Stimulated activated memory B cell treated with anti-CD40 and anti-IgM and Interleukin-4, amounts not matched to agents 10 μg/mL and 1 μg/mL and 100 μg/mL, for 72 hours (primary cell): ENCODE measurements around the gene DUS2.
A peak's percentile ranks its signal among the peaks of the same experiment; 100 is the strongest.

Experiments used
- ATAC-seq: fragments of 150-1000 bp; cut with Tn5 transposase; 2 replicates; pipeline ENCODE4 v1.10.0; 2021
- H3K27ac Mint-ChIP-seq: one replicate; pipeline ENCODE4 v1.8.0; 2022; ENCODE audit warnings: mild to moderate bottlenecking, mixed read lengths
- H3K27me3 Mint-ChIP-seq: one replicate; pipeline ENCODE4 v1.8.0; 2022; ENCODE audit warnings: mixed read lengths
- H3K36me3 Mint-ChIP-seq: one replicate; pipeline ENCODE4 v1.8.0; 2022; ENCODE audit warnings: mixed read lengths
- H3K4me1 Mint-ChIP-seq: one replicate; pipeline ENCODE4 v1.8.0; 2022; ENCODE audit warnings: mixed read lengths
- H3K4me3 Mint-ChIP-seq: one replicate; pipeline ENCODE4 v1.8.0; 2022; ENCODE audit warnings: mild to moderate bottlenecking, moderate library complexity, mixed read lengths
- H3K9me3 Mint-ChIP-seq: one replicate; pipeline ENCODE4 v1.8.0; 2022; ENCODE audit warnings: mixed read lengths

Gene DUS2

DNA sequence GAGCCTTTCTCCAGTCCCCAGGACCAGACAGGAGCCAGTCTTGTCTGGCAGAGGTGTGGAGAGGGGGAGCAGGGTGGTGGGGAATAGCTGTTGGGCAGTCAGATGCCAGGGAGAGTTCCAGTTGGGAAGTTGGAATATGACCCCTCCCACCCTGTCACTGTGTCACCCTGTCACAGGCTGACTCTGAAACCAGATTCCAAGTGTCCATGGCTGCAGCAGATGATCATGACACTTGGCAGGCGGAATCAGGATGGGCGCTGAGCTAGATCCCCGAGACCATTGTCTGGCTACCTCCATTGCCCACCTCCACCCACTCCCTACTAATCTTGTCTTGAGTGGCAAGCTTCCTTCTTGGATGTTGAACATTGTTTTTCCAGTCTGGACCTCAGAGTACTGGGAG is 52.9 kb downstream of the DUS2 start:
- H3K9me3 Mint-ChIP-seq = no peaks in the 10 kb centered on the region
- peaks cover 63% of the 10 kb centered on the region for H3K36me3 Mint-ChIP-seq
- H3K27me3 Mint-ChIP-seq = no peaks in the 10 kb centered on the region
- H3K4me3 Mint-ChIP-seq = no peak overlapping the region
- ATAC-seq = no peak
- peaks cover 71% of the 10 kb centered on the region for H3K4me1 Mint-ChIP-seq
- peak overlapping the region; percentile 82 for H3K27ac Mint-ChIP-seq

DNA sequence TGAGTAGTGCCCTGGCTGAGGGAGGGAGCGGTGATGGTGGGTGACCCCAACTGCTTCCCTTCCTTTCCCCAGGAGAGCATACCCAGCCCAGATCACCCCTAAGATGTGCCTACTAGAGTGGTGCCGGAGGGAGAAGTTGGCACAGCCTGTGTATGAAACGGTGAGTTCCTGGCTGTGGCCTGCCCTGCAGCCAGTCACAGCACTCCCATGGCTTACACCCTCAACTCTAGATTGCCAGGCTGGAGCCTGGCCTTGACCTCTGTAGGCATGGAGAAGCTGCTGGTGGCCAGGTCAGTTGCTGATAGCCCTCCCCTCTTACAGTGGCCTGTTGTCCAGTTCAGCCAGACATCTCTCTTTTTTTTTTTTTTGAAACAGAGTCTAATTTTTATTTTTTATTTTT is 53.5 kb downstream of the DUS2 start:
- Mint-ChIP-seq H3K4me1 (peaks cover 73% of the 10 kb centered on the region), H3K4me3 (no peak overlapping the region), H3K36me3 (peaks cover 59% of the 10 kb centered on the region), H3K9me3 (no peaks in the 10 kb centered on the region), H3K27me3 (no peaks in the 10 kb centered on the region), H3K27ac (peak overlapping the region; percentile 82)
- no peak for ATAC-seq

DNA sequence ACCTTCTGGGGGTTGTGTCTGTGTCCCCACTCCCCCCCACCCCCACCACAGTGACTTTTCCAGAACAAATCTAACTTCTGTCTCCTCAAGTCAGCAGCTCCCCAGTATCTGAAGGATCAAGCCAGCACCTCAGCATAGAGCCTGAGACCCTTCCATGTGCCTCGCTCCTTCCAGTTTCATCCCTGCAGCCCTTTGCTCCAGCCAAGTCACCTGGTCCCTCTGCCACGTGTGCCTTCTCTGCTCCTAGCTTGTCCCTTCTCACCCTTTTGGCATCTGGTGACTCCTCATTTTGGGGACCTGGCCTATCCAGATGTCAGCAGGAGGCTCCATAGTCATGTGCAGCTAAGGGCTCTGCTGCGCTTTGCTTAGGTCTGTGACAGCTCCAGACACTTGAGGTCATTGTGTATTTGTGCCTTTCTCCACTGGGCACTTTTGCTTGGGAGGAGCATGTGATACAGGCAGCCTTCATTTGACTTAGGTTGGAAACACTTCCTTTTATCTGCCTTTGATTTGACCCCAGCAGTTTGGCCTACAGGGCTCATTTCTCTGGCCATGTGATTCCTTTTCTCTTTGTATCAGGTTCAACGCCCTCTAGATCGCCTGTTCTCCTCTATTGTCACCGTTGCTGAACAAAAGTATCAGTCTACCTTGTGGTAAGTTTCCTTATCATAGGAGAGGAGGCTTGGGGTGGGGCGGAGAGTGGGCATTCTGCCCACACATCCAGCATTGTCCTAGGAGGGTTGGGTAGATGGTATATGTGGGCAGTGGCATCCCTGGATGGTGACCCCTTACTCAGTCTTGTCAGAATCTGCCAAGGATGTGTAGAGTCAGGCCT is 55.0 kb downstream of the DUS2 start:
- Mint-ChIP-seq H3K27me3 (no peaks in the 10 kb centered on the region), H3K27ac (peak overlapping the region; percentile 67), H3K4me3 (no peak overlapping the region), H3K9me3 (no peaks in the 10 kb centered on the region), H3K4me1 (peaks cover 88% of the 10 kb centered on the region), H3K36me3 (peaks cover 45% of the 10 kb centered on the region)
- no peak for ATAC-seq

DNA sequence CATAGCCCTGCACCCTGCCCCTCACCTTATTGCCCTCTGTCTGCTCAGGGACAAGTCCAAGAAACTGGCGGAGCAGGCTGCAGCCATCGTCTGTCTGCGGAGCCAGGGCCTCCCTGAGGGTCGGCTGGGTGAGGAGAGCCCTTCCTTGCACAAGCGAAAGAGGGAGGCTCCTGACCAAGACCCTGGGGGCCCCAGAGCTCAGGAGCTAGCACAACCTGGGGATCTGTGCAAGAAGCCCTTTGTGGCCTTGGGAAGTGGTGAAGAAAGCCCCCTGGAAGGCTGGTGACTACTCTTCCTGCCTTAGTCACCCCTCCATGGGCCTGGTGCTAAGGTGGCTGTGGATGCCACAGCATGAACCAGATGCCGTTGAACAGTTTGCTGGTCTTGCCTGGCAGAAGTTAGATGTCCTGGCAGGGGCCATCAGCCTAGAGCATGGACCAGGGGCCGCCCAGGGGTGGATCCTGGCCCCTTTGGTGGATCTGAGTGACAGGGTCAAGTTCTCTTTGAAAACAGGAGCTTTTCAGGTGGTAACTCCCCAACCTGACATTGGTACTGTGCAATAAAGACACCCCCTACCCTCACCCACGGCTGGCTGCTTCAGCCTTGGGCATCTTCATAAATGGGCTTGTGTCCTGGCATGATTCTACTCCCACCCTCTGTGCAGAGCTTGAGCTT is 55.8 kb downstream of the DUS2 start:
- peak overlapping the region; percentile 67 for H3K27ac Mint-ChIP-seq
- no peak overlapping the region for H3K4me3 Mint-ChIP-seq
- H3K4me1 Mint-ChIP-seq = peaks cover 90% of the 10 kb centered on the region
- H3K36me3 Mint-ChIP-seq = peaks cover 40% of the 10 kb centered on the region
- no peak for ATAC-seq
- no peaks in the 10 kb centered on the region for H3K9me3 Mint-ChIP-seq
- no peaks in the 10 kb centered on the region for H3K27me3 Mint-ChIP-seq

DNA sequence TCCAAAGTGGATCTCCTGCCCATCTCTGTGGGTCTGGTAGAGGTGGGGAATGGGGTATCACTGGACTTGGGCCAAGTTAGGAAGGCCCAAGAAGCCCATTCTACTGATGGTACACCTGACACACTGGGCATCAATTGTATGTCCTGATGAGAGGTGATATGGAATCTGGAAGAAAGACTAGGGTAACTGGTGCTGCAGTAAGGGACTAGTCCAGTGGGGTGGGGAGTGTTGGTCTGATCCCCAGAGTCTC is 56.2 kb downstream of the DUS2 start:
- peaks cover 90% of the 10 kb centered on the region for H3K4me1 Mint-ChIP-seq
- H3K27me3 Mint-ChIP-seq = no peaks in the 10 kb centered on the region
- peaks cover 36% of the 10 kb centered on the region for H3K36me3 Mint-ChIP-seq
- peak overlapping the region; percentile 49 for H3K4me3 Mint-ChIP-seq
- H3K9me3 Mint-ChIP-seq = no peaks in the 10 kb centered on the region
- H3K27ac Mint-ChIP-seq = peak overlapping the region; percentile 67
- ATAC-seq = no peak

DNA sequence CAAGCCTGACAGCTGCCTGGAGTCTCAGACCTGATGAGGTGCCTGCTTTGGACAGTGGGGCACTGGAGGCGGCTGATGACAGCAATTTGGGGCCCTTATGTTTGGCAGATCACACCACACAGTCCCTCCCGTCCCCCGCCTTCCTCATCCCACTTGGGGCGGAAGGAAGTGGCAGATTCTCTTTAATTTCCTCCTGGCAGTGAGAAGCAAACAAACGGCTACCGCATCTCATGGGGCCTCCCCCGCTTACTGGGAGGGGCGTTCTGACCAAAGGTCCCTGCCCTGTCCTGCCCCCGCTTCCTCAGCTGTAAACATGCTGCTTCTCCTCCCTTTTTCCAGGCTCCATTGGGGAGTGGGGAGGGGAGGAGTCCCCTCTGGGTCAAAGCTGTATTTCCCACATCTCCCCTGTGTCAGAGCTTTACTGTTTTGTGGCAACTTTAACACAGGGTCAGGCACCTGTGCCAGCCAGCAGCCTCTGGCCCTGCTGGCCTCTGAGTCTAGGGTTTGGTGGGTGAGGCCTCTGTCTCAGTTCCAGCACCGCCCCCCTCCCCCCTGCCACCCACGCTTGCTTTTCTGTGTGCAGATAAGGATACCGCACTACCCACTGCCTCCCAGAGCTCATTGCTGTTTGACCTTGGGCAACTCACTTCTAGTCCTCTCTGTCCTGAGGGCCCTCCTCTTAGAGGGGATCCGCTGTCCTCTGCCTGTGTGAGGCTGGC is 56.7 kb downstream of the DUS2 start:
- H3K36me3 Mint-ChIP-seq = peaks cover 31% of the 10 kb centered on the region
- peak overlapping the region; percentile 49 for H3K4me3 Mint-ChIP-seq
- H3K9me3 Mint-ChIP-seq = no peaks in the 10 kb centered on the region
- H3K27me3 Mint-ChIP-seq = no peaks in the 10 kb centered on the region
- peaks cover 88% of the 10 kb centered on the region for H3K4me1 Mint-ChIP-seq
- peak; percentile 66 for ATAC-seq
- H3K27ac Mint-ChIP-seq = peak overlapping the region; percentile 67

DNA sequence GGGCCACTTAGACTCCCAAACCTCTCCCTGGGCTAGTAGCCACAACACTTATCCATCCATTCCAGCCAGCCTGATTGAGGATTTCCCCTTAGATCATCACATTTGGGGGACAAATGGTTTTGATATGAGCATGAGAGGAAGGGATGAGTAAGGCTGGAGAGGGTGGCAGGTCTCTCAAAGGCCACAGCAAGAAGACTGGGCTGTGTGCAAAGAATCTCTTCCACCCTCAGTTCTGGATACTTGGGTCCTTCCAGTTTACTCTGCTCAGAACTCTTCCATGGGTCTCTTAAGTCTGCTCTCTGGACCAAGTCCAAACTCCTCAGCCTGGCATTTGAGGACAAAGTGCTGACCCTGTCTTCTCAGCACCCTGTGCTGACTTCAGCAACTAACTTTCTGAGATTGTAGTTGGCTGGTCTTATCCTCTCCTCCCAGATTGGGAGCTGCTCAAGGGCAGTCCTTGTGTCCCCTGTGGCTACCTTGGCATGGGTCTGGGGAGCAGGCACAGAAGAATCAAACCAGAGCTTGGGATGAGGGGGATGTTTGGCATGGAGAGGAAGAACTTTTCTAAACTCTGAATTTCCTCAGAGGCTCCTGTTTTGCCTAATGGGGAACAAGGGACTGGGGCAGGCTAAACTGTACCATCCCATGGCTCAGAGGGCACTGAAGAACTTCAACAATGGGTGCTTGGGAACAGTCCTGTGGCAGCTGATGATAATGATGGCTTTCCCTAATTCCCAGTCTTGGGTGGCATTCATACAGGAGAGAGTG is 59.0 kb downstream of the DUS2 start:
- no peak overlapping the region for H3K4me3 Mint-ChIP-seq
- H3K27me3 Mint-ChIP-seq = no peaks in the 10 kb centered on the region
- no peak for ATAC-seq
- H3K27ac Mint-ChIP-seq = peak overlapping the region; percentile 67
- H3K36me3 Mint-ChIP-seq = peaks cover 14% of the 10 kb centered on the region
- H3K4me1 Mint-ChIP-seq = peaks cover 75% of the 10 kb centered on the region
- no peaks in the 10 kb centered on the region for H3K9me3 Mint-ChIP-seq

DNA sequence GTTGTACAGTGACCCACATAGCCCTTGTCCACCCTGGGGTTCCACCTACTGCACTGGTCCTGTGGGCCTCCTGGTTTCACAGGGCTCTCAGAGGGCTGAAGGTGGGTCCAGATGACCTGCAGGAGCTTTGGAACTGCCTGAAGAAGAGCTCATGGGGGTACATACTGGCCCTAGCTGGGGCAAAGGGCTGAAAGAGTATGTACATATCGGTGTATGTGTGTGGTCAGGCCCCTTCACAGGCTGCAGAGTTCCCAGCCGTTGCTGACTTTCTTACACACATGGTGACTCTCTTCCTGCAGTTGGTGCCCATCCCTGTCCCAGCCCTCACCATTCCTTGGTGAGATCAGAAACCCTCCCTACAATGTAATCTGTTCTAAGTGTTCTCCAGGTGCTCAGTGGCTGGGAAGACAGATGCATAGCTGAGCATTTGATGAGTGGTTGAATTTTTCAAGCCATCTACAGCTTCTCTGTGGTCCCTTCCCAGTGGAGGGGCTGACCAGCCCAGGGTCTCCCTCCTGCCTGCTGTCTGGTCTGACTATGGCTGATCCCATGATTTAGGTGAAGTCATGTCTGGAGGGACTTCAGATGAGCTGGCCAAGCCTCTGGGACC is 59.6 kb downstream of the DUS2 start:
- Mint-ChIP-seq H3K36me3 (peaks cover 11% of the 10 kb centered on the region), H3K4me3 (no peak overlapping the region)

DNA sequence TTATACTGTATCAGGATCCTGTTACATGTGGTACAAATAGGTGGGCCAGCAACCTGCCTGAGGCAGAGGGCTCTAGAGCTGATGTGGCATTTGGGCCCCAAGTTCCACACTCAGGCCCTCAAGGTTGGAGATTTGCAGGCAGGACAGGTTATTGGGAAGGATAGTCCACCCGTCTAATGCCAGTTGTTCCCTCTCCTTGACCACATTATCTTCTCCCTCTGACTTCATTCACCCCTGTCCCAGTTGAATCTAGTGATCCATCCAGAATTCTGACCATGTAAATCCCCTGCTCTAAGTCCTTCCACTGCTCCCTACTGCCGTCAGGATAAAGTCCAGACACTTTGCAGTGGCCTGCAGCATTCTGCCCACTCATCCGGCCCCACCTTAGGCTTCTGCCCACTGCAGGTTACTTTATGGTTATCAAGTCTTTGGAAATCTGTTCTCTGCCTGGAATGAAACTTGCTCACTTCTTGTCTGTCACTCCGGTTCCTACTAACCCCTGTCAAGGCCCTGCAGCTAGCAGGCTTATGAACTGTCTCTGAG is 60.2 kb downstream of the DUS2 start:
- ATAC-seq = no peak
- no peaks in the 10 kb centered on the region for H3K27me3 Mint-ChIP-seq
- H3K27ac Mint-ChIP-seq = peak overlapping the region; percentile 67
- peaks cover 5% of the 10 kb centered on the region for H3K36me3 Mint-ChIP-seq
- no peak overlapping the region for H3K4me3 Mint-ChIP-seq
- no peaks in the 10 kb centered on the region for H3K9me3 Mint-ChIP-seq
- peaks cover 67% of the 10 kb centered on the region for H3K4me1 Mint-ChIP-seq

More for the DNA sequence above, 59.6 kb downstream of the DUS2 start:
- peaks cover 73% of the 10 kb centered on the region for H3K4me1 Mint-ChIP-seq
- no peaks in the 10 kb centered on the region for H3K9me3 Mint-ChIP-seq
- H3K27me3 Mint-ChIP-seq = no peaks in the 10 kb centered on the region
- H3K27ac Mint-ChIP-seq = peak overlapping the region; percentile 67
- ATAC-seq = no peak

DNA sequence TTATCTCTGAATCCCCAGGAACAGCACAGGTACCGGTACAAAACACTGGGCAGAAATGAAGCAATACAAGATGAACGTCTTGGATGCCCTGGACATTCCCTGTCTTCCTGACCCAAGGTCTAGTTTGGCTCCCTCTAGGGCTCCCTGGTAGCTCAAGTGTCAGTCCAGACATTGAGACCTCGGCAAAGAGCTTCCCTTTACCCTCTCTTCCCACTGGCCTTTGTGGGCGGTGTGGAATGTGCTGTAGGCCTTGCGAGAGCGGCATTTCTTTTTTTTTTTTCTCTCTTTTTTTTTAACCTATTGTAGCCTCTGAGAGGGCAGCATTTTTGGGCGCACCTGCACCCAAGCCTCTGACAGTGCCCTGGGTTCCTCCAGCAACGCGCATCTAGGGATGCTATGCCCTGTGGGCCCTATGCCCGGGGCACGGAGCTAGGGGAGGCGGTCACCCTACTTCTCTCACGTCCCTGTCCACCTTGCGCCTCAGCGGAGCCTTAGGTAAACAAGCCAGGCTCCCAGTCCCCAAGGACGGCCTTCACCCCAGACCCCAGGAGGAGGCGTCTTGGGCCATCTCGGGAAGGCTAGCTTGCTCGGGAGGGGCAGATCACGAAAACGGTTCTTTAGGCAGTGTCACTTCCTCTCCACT is 60.9 kb downstream of the DUS2 start:
- peak overlapping the region; percentile 67 for H3K27ac Mint-ChIP-seq
- H3K36me3 Mint-ChIP-seq = no peaks in the 10 kb centered on the region
- ATAC-seq = no peak
- H3K27me3 Mint-ChIP-seq = no peaks in the 10 kb centered on the region
- H3K4me1 Mint-ChIP-seq = peaks cover 67% of the 10 kb centered on the region
- H3K9me3 Mint-ChIP-seq = no peaks in the 10 kb centered on the region
- peak overlapping the region; percentile 85 for H3K4me3 Mint-ChIP-seq

DNA sequence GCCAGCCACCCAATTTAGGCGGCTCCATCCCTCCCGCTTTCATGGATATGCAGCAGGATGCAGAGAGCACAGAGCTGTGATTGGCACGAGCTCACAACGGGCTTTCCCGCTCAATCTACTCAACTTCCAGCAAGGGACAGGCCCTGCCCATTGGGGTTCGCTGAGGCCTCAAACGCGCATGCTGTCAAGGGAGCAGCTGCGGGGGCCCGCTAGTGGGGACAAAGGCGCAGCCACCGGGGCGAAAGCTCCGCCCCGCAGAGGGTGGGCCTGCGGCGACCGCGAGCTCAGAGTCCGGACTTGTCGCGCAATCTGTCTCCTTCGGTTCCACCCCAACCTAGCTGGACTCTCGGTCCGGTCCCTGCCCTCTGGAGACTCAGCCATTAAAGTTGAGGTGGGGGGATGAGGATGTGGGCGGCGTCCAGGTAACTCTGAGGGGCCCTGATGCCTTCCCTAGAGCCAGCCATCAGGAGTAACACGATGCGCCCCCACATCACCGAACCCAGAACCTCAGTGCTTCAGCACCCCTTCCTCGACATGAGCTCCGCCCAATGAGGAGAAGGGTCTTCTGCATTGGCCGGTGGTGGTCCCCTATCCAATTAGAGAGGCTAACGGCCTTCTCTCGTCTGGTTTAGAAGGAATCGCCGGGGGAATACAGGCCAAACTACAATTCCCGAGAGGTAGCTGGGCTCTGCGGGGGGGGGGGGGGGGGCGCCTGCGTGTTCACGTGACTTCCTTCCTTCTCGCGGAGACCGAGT is 61.6 kb downstream of the DUS2 start:
- H3K4me3 Mint-ChIP-seq = peak overlapping the region; percentile 85
- no peaks in the 10 kb centered on the region for H3K9me3 Mint-ChIP-seq
- no peaks in the 10 kb centered on the region for H3K36me3 Mint-ChIP-seq
- H3K27me3 Mint-ChIP-seq = no peaks in the 10 kb centered on the region
- peak overlapping the region; percentile 67 for H3K27ac Mint-ChIP-seq
- ATAC-seq = peak; percentile 84
- H3K4me1 Mint-ChIP-seq = peaks cover 67% of the 10 kb centered on the region

DNA sequence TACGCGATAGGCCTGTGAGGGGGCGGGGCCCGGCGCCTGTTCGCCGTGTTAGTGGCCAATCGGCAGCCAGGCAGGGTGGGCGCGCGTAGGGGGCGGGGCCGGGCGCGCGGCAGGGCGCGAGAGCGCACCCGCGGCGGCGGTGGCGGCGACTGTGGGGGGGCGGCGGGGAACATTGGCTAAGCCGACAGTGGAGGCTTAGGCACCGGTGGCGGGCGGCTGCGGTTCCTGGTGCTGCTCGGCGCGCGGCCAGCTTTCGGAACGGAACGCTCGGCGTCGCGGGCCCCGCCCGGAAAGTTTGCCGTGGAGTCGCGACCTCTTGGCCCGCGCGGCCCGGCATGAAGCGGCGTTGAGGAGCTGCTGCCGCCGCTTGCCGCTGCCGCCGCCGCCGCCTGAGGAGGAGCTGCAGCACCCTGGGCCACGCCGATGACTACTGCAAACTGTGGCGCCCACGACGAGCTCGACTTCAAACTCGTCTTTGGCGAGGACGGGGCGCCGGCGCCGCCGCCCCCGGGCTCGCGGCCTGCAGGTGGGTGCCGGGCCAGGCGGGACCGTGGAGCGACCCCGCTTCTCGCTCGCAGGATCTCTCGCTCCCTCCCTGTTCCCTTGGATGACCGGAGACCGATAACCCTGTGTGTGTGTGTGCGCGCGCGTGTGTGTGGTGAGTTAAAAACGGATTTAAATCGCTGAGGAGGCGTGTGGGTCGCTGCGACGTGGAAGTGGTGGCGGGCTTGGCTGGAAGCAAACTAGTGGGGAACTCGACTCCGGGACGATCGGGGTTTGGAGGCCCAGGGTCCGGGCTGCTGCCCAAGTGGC is 62.4 kb downstream of the DUS2 start, which contains the start of gene NFATC3:
Gene NFATC3, plus strand, starts transcription at position 112 of the 813 bp plus-strand sequence. Its CDS starts 312 bp downstream, at position 424.
- peak within 1 kb of the TSS; percentile 85 for H3K4me3 Mint-ChIP-seq
- no peaks in the 10 kb centered on the region for H3K9me3 Mint-ChIP-seq
- peaks cover 67% of the 10 kb centered on the region for H3K4me1 Mint-ChIP-seq
- peak; percentile 90 for ATAC-seq
- no peaks in the 10 kb centered on the region for H3K36me3 Mint-ChIP-seq
- H3K27ac Mint-ChIP-seq = peak within 1 kb of the TSS; percentile 67
- no peaks in the 10 kb centered on the region for H3K27me3 Mint-ChIP-seq

DNA sequence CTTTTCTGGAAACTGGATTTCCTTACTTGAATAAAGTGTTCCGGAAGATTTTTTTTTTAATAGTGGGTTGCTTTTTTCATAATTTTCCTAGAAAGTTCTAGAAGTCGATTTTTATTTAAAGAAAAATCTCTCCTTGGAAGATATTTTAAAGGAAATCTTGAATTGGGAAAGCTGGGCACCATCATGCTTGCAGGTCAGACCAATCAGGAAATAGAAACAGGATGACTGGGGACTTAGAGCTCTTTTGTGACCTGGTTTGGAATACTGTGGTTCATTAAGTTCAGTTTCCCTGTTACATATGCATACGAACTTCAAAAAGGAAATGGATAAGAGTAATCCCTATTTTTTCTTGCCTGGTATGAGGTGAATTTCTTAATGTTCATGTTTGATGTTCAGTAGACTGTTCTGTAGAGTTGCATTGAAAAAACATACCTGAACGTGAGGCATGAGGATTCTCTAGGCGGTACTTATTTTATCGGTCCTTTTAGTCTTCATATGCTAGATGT is 63.3 kb downstream of the DUS2 start:
- Mint-ChIP-seq H3K4me1 (peaks cover 70% of the 10 kb centered on the region), H3K36me3 (no peaks in the 10 kb centered on the region), H3K27me3 (no peaks in the 10 kb centered on the region), H3K4me3 (peak overlapping the region; percentile 85), H3K9me3 (no peaks in the 10 kb centered on the region), H3K27ac (peak overlapping the region; percentile 67)
- no peak for ATAC-seq
